GM12892 (cell line): ENCODE results near the gene ZNF580.

Experiments used
- POLR2A ChIP-seq: IDR thresholded peaks from 2 replicates; pipeline ENCODE4 v1.6.1; 2011; ENCODE audit warnings: low read depth, low read length, control low read depth
- POLR2AphosphoS5 ChIP-seq: IDR thresholded peaks from 2 replicates; pipeline ENCODE4 v1.6.1; 2011; ENCODE audit warnings: low read depth, low read length, control low read depth

DNA sequence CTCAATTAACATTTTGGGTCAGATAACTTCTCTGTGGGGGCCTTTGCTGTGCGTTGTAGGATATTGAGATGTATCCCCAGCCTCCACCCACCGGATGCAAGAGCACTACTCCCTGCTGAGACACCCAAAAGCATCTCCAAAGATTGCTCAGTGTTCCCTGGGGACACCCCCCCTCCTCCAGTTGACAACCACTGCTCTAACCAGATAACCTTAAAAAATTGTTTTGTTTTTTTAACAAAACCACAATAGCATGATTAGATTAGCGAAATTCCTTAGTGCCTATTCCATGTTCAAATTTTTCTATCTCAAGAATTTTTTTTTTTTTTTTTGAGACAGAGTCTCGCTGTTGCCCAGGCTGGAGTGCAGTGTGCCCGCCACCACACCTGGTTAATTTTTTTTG is 31.6 kb downstream of the ZNF580 start:
- TF ChIP-seq POLR2A (no peak), POLR2AphosphoS5 (no peak)
